GM12878 (cell line): ENCODE results near the gene C15orf39.

ENCODE experiments used
- ATF3 ChIP-seq: IDR thresholded peaks from 2 replicates; pipeline ENCODE4 v1.6.1; 2011; ENCODE audit warnings: low read depth, mild to moderate bottlenecking, low read length, moderate library complexity, borderline replicate concordance; ENCODE audit errors: extremely low read depth
- BHLHE40 ChIP-seq, 2 experiments: fragments of 450-650 bp in 1 of 2; IDR thresholded peaks; 2 replicates each; pipeline ENCODE4 v1.6.1; 2011 to 2017; ENCODE audit warnings: low read depth in 2 of 2, borderline replicate concordance in 1 of 2, improper control_type of control experiment in 1 of 2, low read length in 1 of 2, mild to moderate bottlenecking in 1 of 2
- GATAD2B ChIP-seq: fragments of 450-650 bp; conservative IDR thresholded peaks from 2 replicates; pipeline ENCODE4 v1.6.1; 2017; ENCODE audit warnings: low read depth, mild to moderate bottlenecking, moderate library complexity
- IRF3 ChIP-seq: fragments of 450-650 bp; IDR thresholded peaks from 2 replicates; pipeline ENCODE4 v1.6.1; 2014; ENCODE audit warnings: mild to moderate bottlenecking
- NFYB ChIP-seq: IDR thresholded peaks from 2 replicates; pipeline ENCODE4 v1.6.1; 2011; ENCODE audit warnings: low read depth, mild to moderate bottlenecking, low read length, improper control_type of control experiment, moderate library complexity; ENCODE audit not compliant: insufficient read depth
- NRF1 ChIP-seq: conservative IDR thresholded peaks from 2 replicates; pipeline ENCODE4 v1.6.1; 2011; ENCODE audit warnings: mild to moderate bottlenecking, low read depth, low read length, improper control_type of control experiment
- RELA ChIP-seq: fragments of 450-650 bp; IDR thresholded peaks from 2 replicates; pipeline ENCODE4 v1.8.0; 2014; ENCODE audit warnings: borderline replicate concordance; ENCODE audit not compliant: partially characterized antibody
- TAF1 ChIP-seq: IDR thresholded peaks from 2 replicates; pipeline ENCODE4 v1.6.1; 2011; ENCODE audit warnings: mild to moderate bottlenecking, low read depth, low read length, borderline replicate concordance
- TF ChIP-seq, protein P1 (sequence below): IDR thresholded peaks from 2 replicates; pipeline ENCODE4 v1.6.1; 2011; ENCODE audit warnings: low read depth, low read length, improper control_type of control experiment, borderline replicate concordance
- TF ChIP-seq, protein P2 (sequence below), 3 experiments: IDR thresholded peaks in 2 of 3; conservative IDR thresholded peaks in 1 of 3; 2 replicates each; pipeline ENCODE4 v1.5.1; 2011; ENCODE audit warnings: low read depth in 3 of 3, low read length in 3 of 3, mild to moderate bottlenecking in 3 of 3, control low read depth in 2 of 3, moderate library complexity in 2 of 3, inconsistent platforms in 1 of 3, mixed read lengths in 1 of 3; ENCODE audit not compliant: control insufficient read depth in 2 of 3, insufficient read depth in 1 of 3; ENCODE audit errors: extremely low read depth in 1 of 3
- TF ChIP-seq, protein P3 (sequence below): fragments of 450-650 bp; IDR thresholded peaks from 2 replicates; pipeline ENCODE4 v1.6.1; 2017; ENCODE audit warnings: antibody characterized with exemption, mild to moderate bottlenecking, moderate library complexity
- TF ChIP-seq, protein P4 (sequence below): fragments of 450-650 bp; formaldehyde crosslinking; IDR thresholded peaks from 2 replicates; pipeline ENCODE4 v1.5.0; 2022; ENCODE audit warnings: mild to moderate bottlenecking, missing genetic modification characterization

DNA sequence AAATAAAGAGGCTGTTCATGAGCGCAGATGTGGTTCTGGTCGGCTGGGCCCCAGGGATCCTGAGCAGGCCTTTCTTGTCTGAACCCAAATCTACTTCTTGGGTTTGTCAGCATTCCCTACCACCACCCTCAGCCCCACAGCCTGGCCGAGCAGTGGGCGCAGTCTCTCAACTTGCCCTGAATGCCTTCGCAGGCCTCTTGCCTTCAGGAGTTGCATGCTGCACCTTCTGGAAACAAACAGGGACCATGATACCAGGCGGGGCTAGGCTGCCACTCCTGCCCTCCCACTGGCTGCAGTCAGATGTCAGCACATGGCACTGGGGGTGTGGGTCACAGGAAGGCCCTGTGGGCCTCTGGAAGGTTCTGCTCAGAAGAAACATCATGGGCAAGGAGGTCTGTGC lies 13.2 kb upstream of the C15orf39 start:
- TF ChIP-seq, protein P1, sequence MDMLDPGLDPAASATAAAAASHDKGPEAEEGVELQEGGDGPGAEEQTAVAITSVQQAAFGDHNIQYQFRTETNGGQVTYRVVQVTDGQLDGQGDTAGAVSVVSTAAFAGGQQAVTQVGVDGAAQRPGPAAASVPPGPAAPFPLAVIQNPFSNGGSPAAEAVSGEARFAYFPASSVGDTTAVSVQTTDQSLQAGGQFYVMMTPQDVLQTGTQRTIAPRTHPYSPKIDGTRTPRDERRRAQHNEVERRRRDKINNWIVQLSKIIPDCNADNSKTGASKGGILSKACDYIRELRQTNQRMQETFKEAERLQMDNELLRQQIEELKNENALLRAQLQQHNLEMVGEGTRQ = no peak
- TF ChIP-seq, protein P2, sequence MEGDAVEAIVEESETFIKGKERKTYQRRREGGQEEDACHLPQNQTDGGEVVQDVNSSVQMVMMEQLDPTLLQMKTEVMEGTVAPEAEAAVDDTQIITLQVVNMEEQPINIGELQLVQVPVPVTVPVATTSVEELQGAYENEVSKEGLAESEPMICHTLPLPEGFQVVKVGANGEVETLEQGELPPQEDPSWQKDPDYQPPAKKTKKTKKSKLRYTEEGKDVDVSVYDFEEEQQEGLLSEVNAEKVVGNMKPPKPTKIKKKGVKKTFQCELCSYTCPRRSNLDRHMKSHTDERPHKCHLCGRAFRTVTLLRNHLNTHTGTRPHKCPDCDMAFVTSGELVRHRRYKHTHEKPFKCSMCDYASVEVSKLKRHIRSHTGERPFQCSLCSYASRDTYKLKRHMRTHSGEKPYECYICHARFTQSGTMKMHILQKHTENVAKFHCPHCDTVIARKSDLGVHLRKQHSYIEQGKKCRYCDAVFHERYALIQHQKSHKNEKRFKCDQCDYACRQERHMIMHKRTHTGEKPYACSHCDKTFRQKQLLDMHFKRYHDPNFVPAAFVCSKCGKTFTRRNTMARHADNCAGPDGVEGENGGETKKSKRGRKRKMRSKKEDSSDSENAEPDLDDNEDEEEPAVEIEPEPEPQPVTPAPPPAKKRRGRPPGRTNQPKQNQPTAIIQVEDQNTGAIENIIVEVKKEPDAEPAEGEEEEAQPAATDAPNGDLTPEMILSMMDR (IDR thresholded peaks at IDR 0.05 in 2 of 3, conservative IDR thresholded peaks at IDR 0.05 in 1 of 3; ENCODE audit: control insufficient read depth in 2 of 3, extremely low read depth in 1 of 3, insufficient read depth in 1 of 3, low read depth in 3 of 3, low read length in 3 of 3) = no peak
- TF ChIP-seq GATAD2B = no peak
- no peak for TF ChIP-seq BHLHE40 (IDR thresholded peaks at IDR 0.05; ENCODE audit: borderline replicate concordance in 1 of 2, low read depth in 2 of 2, low read length in 1 of 2)
- TF ChIP-seq NFYB = no peak
- TF ChIP-seq, protein P3, sequence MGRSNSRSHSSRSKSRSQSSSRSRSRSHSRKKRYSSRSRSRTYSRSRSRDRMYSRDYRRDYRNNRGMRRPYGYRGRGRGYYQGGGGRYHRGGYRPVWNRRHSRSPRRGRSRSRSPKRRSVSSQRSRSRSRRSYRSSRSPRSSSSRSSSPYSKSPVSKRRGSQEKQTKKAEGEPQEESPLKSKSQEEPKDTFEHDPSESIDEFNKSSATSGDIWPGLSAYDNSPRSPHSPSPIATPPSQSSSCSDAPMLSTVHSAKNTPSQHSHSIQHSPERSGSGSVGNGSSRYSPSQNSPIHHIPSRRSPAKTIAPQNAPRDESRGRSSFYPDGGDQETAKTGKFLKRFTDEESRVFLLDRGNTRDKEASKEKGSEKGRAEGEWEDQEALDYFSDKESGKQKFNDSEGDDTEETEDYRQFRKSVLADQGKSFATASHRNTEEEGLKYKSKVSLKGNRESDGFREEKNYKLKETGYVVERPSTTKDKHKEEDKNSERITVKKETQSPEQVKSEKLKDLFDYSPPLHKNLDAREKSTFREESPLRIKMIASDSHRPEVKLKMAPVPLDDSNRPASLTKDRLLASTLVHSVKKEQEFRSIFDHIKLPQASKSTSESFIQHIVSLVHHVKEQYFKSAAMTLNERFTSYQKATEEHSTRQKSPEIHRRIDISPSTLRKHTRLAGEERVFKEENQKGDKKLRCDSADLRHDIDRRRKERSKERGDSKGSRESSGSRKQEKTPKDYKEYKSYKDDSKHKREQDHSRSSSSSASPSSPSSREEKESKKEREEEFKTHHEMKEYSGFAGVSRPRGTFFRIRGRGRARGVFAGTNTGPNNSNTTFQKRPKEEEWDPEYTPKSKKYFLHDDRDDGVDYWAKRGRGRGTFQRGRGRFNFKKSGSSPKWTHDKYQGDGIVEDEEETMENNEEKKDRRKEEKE = no peak
- no peak for TF ChIP-seq NRF1
- TF ChIP-seq TAF1 = no peak
- no peak for TF ChIP-seq ATF3
- no peak for TF ChIP-seq IRF3
- no peak for TF ChIP-seq RELA
- TF ChIP-seq, protein P4, sequence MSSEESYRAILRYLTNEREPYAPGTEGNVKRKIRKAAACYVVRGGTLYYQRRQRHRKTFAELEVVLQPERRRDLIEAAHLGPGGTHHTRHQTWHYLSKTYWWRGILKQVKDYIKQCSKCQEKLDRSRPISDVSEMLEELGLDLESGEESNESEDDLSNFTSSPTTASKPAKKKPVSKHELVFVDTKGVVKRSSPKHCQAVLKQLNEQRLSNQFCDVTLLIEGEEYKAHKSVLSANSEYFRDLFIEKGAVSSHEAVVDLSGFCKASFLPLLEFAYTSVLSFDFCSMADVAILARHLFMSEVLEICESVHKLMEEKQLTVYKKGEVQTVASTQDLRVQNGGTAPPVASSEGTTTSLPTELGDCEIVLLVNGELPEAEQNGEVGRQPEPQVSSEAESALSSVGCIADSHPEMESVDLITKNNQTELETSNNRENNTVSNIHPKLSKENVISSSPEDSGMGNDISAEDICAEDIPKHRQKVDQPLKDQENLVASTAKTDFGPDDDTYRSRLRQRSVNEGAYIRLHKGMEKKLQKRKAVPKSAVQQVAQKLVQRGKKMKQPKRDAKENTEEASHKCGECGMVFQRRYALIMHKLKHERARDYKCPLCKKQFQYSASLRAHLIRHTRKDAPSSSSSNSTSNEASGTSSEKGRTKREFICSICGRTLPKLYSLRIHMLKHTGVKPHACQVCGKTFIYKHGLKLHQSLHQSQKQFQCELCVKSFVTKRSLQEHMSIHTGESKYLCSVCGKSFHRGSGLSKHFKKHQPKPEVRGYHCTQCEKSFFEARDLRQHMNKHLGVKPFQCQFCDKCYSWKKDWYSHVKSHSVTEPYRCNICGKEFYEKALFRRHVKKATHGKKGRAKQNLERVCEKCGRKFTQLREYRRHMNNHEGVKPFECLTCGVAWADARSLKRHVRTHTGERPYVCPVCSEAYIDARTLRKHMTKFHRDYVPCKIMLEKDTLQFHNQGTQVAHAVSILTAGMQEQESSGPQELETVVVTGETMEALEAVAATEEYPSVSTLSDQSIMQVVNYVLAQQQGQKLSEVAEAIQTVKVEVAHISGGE (CRISPR knock-in tag) = no peak
